HEK293 (cell line): ENCODE results near the gene RIMKLB.

Experiments
- CTCF ChIA-PET: fragments of 350-600 bp; formaldehyde crosslinking; extraction: SDS; loops from one replicate; lab custom pipeline; 2021; ENCODE audit warnings: antibody characterized with exemption; lab: Yijun Ruan, JAX
- POLR2A ChIA-PET: fragments of 300-600 bp; formaldehyde crosslinking; extraction: SDS; loops from one replicate; lab custom pipeline; 2020; ENCODE audit warnings: antibody characterized with exemption, inconsistent platforms; lab: Yijun Ruan, JAX
- H3K27ac ChIP-seq: fragments of 200-500 bp; sonication (Bioruptor generic); 2 replicates; pipeline ENCODE4 v1.5.1; 2014; ENCODE audit warnings: low read depth, low read length, control low read depth, inconsistent platforms; ENCODE audit errors: extremely low read depth
- H3K36me3 ChIP-seq, 2 experiments: fragments of 200-500 bp in 1 of 2; sonication (Bioruptor generic) in 1 of 2; 1 replicate in 1 of 2; 2 replicates in 1 of 2; pipeline ENCODE4 v1.5.1; 2014 to 2017; ENCODE audit warnings: inconsistent platforms in 2 of 2, low read length in 2 of 2; ENCODE audit not compliant: control insufficient read depth in 2 of 2, insufficient read depth in 1 of 2
- H3K4me1 ChIP-seq: fragments of 200-500 bp; sonication (Bioruptor generic); 2 replicates; pipeline ENCODE4 v1.5.1; 2014; ENCODE audit warnings: mild to moderate bottlenecking, low read length, inconsistent platforms; ENCODE audit not compliant: control insufficient read depth, insufficient read depth
- H3K4me3 ChIP-seq: 2 replicates; pipeline ENCODE4 v1.5.1; 2011; ENCODE audit warnings: low read depth, mild to moderate bottlenecking, control low read depth, low read length, moderate library complexity
- H3K9me3 ChIP-seq: fragments of 200-500 bp; sonication (Bioruptor generic); 2 replicates; pipeline ENCODE4 v1.5.1; 2014; ENCODE audit warnings: low read depth, low read length, inconsistent platforms; ENCODE audit not compliant: control insufficient read depth, insufficient read depth
- ATF2 ChIP-seq: fragments of 450-650 bp; formaldehyde crosslinking; IDR thresholded peaks from 2 replicates; pipeline ENCODE4 v1.5.1; 2016; ENCODE audit warnings: missing biosample characterization, missing genetic modification characterization, low read depth
- KLF16 ChIP-seq: fragments of 450-650 bp; formaldehyde crosslinking; IDR thresholded peaks from 2 replicates; pipeline ENCODE4 v1.5.1; 2017; ENCODE audit warnings: missing biosample characterization, missing genetic modification characterization
- RBAK ChIP-seq: fragments of 450-650 bp; formaldehyde crosslinking; IDR thresholded peaks from 2 replicates; pipeline ENCODE4 v1.5.1; 2016; ENCODE audit warnings: missing biosample characterization, missing genetic modification characterization
- SP7 ChIP-seq: fragments of 450-650 bp; formaldehyde crosslinking; IDR thresholded peaks from 2 replicates; pipeline ENCODE4 v1.5.1; 2016; ENCODE audit warnings: missing biosample characterization, missing genetic modification characterization
- TCF7L2 ChIP-seq: IDR thresholded peaks from 2 replicates; pipeline ENCODE4 v1.6.1; 2011; ENCODE audit warnings: low read depth, mild to moderate bottlenecking, inconsistent platforms, low read length, moderate library complexity, borderline replicate concordance
- YY2 ChIP-seq: fragments of 450-650 bp; formaldehyde crosslinking; IDR thresholded peaks from 2 replicates; pipeline ENCODE4 v1.5.1; 2016; ENCODE audit warnings: missing biosample characterization, missing genetic modification characterization
- ZBTB17 ChIP-seq: fragments of 450-650 bp; formaldehyde crosslinking; IDR thresholded peaks from 2 replicates; pipeline ENCODE4 v1.5.1; 2016; ENCODE audit warnings: missing biosample characterization, missing genetic modification characterization
- ZFHX2 ChIP-seq: fragments of 450-650 bp; formaldehyde crosslinking; conservative IDR thresholded peaks from 2 replicates; pipeline ENCODE4 v1.5.1; 2016; ENCODE audit warnings: missing biosample characterization, missing genetic modification characterization
- ZNF121 ChIP-seq: fragments of 450-650 bp; formaldehyde crosslinking; IDR thresholded peaks from 2 replicates; pipeline ENCODE4 v1.5.1; 2016; ENCODE audit warnings: missing biosample characterization, missing genetic modification characterization
- ZNF140 ChIP-seq: fragments of 450-650 bp; formaldehyde crosslinking; IDR thresholded peaks from 2 replicates; pipeline ENCODE4 v1.5.1; 2016; ENCODE audit warnings: missing biosample characterization, missing genetic modification characterization
- ZNF449 ChIP-seq: fragments of 450-650 bp; formaldehyde crosslinking; IDR thresholded peaks from 2 replicates; pipeline ENCODE4 v1.5.1; 2017; ENCODE audit warnings: missing biosample characterization, mild to moderate bottlenecking, missing genetic modification characterization, moderate library complexity
- ZNF561 ChIP-seq: fragments of 450-650 bp; IDR thresholded peaks from 2 replicates; pipeline ENCODE4 v1.5.1; 2018; ENCODE audit warnings: missing biosample characterization, missing genetic modification characterization, borderline replicate concordance
- ZNF626 ChIP-seq: fragments of 450-650 bp; sonication (Bioruptor Pico); formaldehyde crosslinking; IDR thresholded peaks from 2 replicates; pipeline ENCODE4 v1.5.1; 2018; ENCODE audit warnings: missing biosample characterization, missing genetic modification characterization, inconsistent platforms
- ZNF830 ChIP-seq: fragments of 450-650 bp; IDR thresholded peaks from 2 replicates; pipeline ENCODE4 v1.5.0; 2018; ENCODE audit warnings: missing biosample characterization, missing genetic modification characterization, low read depth, mild to moderate bottlenecking, moderate library complexity
- TF ChIP-seq, protein P1 (sequence below): fragments of 450-650 bp; formaldehyde crosslinking; IDR thresholded peaks from 2 replicates; pipeline ENCODE4 v1.5.1; 2016; ENCODE audit warnings: missing biosample characterization, missing genetic modification characterization
- TF ChIP-seq, protein P2 (sequence below): fragments of 450-650 bp; formaldehyde crosslinking; IDR thresholded peaks from 2 replicates; pipeline ENCODE4 v1.5.1; 2016; ENCODE audit warnings: missing biosample characterization, missing genetic modification characterization, borderline replicate concordance
- TF ChIP-seq, protein P3 (sequence below): fragments of 450-650 bp; IDR thresholded peaks from 2 replicates; pipeline ENCODE4 v1.5.1; 2018; ENCODE audit warnings: missing biosample characterization, missing genetic modification characterization

Gene RIMKLB

DNA sequence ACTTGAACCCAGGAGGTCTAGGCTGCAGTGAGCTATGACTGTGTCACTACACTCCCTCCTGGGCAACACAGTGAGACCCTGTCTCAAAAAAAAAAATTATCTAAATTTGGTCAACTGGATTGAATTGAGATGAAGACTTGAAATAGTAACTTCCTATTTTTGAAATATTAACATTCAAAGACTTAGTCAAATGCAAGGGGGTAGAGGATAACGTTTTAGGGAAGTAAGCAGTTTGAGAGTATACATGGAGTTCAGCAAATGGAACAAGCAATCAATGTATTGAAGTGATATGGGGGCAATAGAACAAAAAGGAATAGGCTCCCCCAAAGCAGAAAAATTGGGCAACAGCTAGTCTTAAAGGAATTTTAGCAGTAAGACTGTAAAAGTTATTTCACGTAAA lies 30.5 kb upstream of the RIMKLB start:
- TF ChIP-seq ZBTB17 (tag by site-specific recombination) (no peak), ZNF121 (tag by site-specific recombination) (no peak), ZNF830 (no peak), ZNF561 (tag by site-specific recombination) (no peak), ATF2 (no peak), SP7 (tag by site-specific recombination) (no peak), TCF7L2 (no peak), ZNF626 (tag by site-specific recombination) (no peak), ZNF140 (tag by site-specific recombination) (no peak), ZFHX2 (tag by site-specific recombination) (no peak)
- TF ChIP-seq, protein P1, sequence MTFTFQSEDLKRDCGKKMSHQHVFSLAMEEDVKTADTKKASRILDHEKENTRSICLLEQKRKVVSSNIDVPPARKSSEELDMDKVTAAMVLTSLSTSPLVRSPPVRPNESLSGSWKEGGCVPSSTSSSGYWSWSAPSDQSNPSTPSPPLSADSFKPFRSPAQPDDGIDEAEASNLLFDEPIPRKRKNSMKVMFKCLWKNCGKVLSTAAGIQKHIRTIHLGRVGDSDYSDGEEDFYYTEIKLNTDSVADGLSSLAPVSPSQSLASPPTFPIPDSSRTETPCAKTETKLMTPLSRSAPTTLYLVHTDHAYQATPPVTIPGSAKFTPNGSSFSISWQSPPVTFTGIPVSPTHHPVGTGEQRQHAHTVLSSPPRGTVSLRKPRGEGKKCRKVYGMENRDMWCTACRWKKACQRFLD (tag by site-specific recombination), result no peak
- TF ChIP-seq, protein P2, sequence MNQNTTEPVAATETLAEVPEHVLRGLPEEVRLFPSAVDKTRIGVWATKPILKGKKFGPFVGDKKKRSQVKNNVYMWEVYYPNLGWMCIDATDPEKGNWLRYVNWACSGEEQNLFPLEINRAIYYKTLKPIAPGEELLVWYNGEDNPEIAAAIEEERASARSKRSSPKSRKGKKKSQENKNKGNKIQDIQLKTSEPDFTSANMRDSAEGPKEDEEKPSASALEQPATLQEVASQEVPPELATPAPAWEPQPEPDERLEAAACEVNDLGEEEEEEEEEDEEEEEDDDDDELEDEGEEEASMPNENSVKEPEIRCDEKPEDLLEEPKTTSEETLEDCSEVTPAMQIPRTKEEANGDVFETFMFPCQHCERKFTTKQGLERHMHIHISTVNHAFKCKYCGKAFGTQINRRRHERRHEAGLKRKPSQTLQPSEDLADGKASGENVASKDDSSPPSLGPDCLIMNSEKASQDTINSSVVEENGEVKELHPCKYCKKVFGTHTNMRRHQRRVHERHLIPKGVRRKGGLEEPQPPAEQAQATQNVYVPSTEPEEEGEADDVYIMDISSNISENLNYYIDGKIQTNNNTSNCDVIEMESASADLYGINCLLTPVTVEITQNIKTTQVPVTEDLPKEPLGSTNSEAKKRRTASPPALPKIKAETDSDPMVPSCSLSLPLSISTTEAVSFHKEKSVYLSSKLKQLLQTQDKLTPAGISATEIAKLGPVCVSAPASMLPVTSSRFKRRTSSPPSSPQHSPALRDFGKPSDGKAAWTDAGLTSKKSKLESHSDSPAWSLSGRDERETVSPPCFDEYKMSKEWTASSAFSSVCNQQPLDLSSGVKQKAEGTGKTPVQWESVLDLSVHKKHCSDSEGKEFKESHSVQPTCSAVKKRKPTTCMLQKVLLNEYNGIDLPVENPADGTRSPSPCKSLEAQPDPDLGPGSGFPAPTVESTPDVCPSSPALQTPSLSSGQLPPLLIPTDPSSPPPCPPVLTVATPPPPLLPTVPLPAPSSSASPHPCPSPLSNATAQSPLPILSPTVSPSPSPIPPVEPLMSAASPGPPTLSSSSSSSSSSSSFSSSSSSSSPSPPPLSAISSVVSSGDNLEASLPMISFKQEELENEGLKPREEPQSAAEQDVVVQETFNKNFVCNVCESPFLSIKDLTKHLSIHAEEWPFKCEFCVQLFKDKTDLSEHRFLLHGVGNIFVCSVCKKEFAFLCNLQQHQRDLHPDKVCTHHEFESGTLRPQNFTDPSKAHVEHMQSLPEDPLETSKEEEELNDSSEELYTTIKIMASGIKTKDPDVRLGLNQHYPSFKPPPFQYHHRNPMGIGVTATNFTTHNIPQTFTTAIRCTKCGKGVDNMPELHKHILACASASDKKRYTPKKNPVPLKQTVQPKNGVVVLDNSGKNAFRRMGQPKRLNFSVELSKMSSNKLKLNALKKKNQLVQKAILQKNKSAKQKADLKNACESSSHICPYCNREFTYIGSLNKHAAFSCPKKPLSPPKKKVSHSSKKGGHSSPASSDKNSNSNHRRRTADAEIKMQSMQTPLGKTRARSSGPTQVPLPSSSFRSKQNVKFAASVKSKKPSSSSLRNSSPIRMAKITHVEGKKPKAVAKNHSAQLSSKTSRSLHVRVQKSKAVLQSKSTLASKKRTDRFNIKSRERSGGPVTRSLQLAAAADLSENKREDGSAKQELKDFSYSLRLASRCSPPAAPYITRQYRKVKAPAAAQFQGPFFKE, result no peak
- TF ChIP-seq, all 188 proteins: peak for 0
- Histone ChIP-seq H3K27ac (no peak overlapping the region), H3K4me3 (no peak overlapping the region), H3K4me1 (no peaks in the 10 kb centered on the region), H3K36me3 (no peaks in the 10 kb centered on the region), H3K9me3 (no peaks in the 10 kb centered on the region)
- CTCF ChIA-PET, result interaction anchor here (1.1 to 1.2 kb wide), 2 partner anchors 10 to 14 kb away, joined by 3 to 4 read pairs; no protein-coding TSS in a partner anchor
- POLR2A ChIA-PET, result no interaction called here

DNA sequence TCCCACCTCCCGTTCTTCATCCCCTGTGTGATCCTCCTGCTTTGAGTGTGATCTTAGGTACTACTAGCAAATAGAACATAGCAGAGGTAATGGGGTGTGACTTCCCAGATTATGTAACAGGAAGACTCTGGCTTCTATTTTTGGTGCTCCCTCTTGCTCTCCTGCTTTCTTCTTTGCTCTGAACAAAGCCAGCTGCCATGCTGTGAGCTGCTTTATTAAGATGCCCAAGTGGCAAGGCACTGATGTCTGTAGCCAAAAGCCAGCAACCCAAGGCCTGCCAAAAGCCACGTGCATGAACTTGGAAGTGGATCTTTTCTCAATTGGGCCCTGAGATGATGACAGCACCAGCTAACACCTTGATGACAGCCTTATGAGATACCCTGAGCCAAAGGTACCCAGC lies 29.4 kb upstream of the RIMKLB start:
- TF ChIP-seq RBAK (no peak), KLF16 (tag by site-specific recombination) (no peak), ZNF449 (tag by site-specific recombination) (no peak), YY2 (tag by site-specific recombination) (no peak)
- TF ChIP-seq, protein P3, sequence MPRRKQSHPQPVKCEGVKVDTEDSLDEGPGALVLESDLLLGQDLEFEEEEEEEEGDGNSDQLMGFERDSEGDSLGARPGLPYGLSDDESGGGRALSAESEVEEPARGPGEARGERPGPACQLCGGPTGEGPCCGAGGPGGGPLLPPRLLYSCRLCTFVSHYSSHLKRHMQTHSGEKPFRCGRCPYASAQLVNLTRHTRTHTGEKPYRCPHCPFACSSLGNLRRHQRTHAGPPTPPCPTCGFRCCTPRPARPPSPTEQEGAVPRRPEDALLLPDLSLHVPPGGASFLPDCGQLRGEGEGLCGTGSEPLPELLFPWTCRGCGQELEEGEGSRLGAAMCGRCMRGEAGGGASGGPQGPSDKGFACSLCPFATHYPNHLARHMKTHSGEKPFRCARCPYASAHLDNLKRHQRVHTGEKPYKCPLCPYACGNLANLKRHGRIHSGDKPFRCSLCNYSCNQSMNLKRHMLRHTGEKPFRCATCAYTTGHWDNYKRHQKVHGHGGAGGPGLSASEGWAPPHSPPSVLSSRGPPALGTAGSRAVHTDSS, result no peak
- Histone ChIP-seq H3K27ac (no peak overlapping the region), H3K4me1 (no peaks in the 10 kb centered on the region), H3K4me3 (no peak overlapping the region), H3K9me3 (no peaks in the 10 kb centered on the region), H3K36me3 (no peaks in the 10 kb centered on the region)
- ChIA-PET CTCF (interaction anchor here (0.6 to 1.0 kb wide), 3 partner anchors 11 to 222 kb away, joined by 3 to 6 read pairs (median 3); no protein-coding TSS in a partner anchor), POLR2A (interaction anchor here (0.7 kb wide), 1 partner anchor 221 kb away, joined by 3 read pairs; no protein-coding TSS in a partner anchor)
